OCI-LY7 (cell line): ENCODE measurements around the gene VAMP4.

Experiments
- EZH2phosphoT487 ChIP-seq: fragments of 200-600 bp; sonication (generic); IDR thresholded peaks from 2 replicates; pipeline ENCODE4 v1.6.1; 2018; ENCODE audit warnings: low read depth, borderline replicate concordance, mild to moderate bottlenecking, mixed run types, antibody characterized with exemption, low read length, moderate library complexity, mixed read lengths
- TF ChIP-seq, protein P1 (sequence below): fragments of 200-600 bp; sonication (generic); conservative IDR thresholded peaks from 2 replicates; pipeline ENCODE4 v1.5.1; 2014; ENCODE audit warnings: mild to moderate bottlenecking, antibody characterized with exemption, low read length, moderate library complexity, mixed read lengths

DNA sequence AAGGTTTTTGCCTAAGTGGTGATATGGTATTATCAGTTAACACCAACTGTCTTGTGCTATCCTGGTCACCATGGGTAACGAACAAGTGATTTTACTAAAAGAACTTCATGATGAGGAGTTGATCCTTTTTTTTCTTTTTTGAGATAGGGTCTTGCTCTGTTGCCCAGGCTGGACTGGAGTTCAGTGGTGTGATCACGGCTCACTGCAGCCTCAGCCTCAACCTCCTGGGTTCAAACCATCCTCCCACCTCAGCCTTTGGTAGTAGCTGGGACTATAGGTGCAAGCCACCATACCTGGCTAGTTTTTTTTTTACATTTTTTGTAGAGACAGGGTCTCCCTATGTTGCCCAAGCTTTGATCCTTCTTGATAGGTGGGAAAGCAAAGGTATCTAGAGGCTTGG lies 44.7 kb upstream of the VAMP4 start:
- TF ChIP-seq, protein P1, sequence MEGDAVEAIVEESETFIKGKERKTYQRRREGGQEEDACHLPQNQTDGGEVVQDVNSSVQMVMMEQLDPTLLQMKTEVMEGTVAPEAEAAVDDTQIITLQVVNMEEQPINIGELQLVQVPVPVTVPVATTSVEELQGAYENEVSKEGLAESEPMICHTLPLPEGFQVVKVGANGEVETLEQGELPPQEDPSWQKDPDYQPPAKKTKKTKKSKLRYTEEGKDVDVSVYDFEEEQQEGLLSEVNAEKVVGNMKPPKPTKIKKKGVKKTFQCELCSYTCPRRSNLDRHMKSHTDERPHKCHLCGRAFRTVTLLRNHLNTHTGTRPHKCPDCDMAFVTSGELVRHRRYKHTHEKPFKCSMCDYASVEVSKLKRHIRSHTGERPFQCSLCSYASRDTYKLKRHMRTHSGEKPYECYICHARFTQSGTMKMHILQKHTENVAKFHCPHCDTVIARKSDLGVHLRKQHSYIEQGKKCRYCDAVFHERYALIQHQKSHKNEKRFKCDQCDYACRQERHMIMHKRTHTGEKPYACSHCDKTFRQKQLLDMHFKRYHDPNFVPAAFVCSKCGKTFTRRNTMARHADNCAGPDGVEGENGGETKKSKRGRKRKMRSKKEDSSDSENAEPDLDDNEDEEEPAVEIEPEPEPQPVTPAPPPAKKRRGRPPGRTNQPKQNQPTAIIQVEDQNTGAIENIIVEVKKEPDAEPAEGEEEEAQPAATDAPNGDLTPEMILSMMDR, result no peak
- TF ChIP-seq EZH2phosphoT487, result no peak
